Measurements from ENCODE around the gene SLC38A8.

SLC38A8 gene

DNA sequence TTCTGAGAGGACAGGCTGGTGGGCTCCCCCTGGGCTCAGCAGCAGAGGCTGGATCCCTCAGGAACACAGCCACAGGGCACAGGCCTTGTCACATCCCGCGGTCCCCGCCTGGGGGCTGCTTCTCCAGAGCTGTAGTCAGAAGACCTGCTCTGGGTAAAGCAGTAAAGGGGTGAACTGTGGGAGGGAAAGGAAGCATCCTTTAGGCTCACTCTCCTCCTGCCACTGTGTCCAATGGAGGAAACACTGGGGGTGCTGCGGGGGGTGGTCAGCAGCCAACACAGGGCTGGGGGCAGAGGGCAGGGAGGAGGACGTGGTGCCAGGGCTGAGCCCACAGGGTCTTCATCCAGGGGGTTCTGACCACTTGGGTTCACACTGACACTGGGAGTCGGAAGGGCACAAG is 5.0 kb upstream of the SLC38A8 start:
- no peak for DNase-seq

DNA sequence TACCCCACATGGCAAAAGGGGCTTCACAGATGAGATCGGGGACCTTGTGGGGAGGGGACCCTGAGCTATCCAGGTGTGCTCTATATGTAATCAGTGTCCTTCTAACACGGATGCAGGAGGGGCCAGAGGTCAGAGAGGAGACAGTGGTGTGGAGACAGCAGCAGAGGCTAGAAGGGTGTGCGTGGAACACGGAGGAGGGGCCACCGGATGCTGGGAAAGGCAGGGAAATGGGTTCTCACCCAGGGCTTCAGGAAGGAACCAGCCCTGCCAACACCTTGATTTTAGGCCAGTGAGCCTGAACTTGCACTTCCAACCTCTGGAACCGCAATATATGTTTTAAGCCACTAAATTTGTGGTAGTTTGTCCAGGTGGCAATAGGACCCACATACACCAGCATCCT is 4.6 kb upstream of the SLC38A8 start:
- DNase-seq = no peak

DNA sequence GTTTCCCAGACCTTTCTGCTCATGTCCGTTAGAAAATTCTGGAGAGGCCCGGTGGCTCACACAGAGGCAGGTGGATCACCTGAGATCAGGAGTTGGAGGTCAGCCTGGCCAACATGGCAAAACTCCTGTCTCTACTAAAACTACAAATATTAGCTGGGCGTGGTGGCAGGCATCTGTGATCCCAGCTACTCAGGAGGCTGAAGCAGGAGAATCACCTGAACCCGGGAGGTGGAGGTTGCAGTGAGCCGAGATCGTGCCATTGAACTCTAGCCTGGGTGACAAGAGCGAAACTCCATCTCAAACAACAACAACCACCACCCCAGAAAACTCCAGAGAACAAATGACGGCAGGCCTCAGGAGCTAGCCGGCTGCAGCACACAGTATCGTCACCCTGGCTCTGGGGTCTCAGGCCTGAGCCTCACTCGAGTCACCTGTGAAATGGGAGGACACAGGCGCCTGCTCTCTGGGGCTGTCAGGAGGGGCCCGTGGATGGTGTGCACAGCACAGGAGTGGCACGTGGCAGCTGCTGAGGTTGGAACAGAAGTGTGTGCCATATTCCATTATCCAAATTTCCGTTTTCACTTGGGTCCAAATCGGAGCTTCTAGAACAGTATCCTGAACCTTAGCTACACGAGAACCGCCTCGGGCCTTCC is 3.3 kb upstream of the SLC38A8 start:
- no peak for DNase-seq

DNA sequence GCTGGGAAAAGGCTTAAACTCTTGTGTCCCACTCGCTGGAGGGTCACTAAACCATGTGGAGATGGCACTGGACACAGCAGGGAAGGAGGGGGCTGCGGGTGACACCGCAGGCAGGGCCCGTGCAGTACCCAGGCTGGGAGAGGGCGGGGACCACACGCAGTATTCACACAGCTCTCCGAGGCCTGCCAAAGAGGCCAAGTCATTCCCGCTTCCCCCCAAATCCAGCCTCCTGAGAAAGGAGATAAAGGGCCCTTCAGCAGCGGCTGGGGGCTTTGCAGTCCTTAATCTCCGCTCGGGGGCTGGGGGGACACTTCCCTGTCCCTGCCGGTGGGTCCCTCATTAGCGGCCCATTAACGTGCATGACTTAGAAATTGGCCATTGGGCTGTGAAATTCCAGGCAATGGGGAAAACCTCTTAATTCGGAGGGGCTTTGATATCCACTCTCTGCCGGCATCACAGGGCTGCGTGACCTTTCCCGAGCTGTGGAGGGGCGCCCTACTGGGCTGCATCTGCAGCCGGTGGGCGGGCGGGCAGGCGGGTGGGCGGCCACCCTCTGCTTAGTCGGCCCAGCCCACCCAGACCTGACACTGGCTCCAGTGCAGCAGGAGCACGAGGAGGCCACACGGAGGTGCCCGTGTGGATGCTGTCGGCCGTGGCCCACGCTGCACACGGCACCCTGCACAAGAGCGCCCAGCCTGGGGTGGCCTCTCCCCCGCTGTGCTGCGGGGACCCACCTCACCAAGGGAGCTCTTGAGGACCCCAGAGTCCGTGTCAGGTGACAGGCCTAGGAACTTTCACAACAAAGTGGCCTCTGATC is 2.6 kb upstream of the SLC38A8 start:
- DNase-seq = no peak

DNA sequence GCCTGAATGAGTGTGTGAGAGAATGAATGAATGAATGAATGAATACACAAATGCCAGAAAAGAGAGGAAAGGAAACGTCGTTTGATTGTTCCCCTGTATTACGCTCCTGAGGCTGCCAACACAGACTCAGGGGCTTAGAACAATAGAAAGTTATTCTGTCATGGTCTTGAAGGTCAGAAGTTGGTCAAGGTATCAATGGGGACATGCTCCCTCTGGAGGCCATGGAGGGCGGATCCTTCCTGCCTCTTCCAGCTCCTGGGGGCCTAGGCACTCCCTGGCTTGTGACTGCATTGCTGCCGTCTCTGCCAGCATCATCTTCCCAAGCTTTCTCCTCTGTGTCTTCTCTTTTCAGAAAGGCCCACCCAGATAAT is 1.5 kb upstream of the SLC38A8 start:
- no peak for DNase-seq

DNA sequence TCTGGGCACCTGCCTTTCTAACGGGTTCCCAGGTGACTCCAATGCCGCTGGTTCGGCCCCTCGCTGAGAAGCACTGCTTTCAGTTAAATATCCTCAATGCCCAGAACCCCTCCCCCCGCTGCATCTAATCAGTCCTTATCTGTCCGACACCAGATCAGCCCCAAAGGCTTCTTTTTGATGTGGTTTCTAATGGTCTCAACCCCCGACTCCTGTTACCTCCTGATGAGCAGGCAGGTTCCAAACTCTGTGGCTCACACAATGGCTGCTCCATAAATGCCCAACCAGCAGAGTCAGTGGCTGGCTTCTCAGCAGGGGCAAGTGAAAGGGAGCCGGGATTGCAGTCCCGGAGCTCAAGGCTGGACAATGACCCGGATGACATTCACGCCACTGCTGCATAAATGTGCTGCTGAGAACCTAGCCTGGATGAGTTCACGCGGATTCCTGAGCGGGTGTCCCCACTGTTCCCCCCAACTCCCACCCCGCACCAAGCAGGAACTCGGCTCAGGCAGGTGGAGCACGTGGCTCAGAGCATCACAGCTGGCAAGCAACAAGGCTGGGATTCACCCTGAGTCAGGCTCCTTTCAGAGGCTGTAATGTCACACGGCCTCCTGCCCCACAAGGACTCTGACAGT is 1.0 kb upstream of the SLC38A8 start:
- DNase-seq = no peak

DNA sequence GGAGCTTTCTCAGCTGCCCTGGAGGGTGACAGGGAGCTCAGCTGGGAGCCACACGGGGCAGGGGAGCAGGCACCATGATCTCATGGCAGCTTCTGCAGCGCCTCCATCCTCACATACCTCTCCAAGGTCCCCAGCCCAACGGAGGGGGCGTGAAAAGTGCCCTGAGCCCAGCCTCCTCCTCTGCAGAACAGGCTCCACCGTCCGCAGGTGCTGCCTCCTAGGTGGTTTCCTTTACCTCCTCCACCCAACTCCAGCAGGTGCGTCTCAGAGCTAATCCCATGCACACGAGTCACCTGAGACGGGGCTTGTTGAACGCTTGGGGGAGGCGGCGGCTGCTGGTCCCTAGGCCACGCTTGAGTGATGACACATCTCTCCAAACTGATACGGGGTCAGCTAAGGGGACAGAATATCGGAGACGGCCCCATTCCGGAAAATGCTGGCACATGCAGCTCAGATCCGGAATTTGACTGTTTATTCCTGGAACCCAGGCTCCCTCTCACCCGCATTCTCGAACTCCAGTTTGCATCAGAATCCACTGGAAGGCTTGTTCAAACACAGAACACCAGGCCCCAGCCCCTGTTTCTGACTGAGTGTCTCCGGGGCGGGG is 387 bp upstream of the SLC38A8 start:
- DNase-seq = no peak

DNA sequence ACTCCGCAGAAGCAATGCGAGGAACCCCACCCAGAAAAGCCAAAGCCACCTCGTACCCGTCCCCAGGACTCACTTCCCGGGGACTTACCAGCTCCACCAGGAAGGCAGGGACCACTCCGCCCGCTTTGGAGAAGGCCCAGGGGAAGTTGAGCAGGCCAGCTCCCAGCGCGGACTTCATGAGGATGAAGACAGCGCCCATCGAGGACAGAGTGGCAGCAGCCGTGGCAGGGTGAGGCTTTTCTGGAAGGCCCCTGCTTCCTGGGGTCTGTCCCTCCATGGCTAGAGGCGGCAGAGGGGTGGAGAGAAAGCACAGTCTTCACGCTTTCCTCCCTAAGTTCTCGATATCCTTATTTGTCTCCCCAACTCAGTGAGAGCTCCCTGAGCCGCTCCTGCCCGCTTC is 714 bp downstream of the SLC38A8 start:
- no peak for DNase-seq

DNA sequence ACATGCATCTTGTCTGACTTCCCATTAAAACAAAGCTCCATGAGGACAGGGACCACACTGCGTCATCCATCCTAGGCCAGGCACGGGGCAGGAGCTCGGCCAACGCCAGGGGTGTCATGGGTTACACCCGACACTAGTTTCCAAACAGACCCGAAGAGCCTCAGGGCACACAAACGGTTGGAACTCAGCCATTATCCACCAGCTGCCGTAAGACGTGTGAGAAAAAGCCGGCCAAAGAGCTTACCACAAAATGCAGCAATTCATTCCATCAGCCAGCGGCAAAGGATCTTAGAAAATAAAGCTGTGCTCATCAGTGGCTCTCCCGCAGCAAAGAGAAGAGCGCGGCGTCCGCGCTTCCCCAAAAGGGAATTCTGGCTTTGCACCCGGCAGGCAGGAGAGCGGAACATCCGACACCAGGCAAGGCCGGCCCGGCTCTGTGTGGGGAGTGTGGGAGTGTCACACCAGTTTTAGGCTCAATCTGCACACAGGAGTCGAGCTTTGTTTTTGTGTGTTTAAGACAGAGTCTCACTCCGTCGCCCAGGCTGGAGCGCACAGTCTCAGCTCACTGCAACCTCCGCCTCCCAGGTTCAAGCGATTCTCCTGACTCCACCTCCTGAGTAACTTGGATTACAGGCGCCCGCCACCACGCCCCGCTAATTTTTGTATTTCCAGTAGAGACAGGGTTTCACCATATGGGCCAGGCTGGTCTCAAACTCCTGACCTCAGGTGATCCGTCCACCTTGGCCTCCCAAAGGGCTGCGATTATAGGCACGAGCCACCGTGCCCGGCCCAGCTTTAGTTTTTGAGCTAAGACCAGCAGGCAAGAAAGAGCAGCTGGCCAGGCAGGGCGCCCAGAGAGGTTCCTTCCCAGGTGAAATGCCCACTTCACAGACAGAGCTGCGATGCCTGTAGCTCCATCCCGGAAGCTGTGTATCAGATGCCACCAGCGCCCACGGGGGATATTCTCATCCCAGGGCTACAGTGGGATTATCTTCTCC is 1.5 kb downstream of the SLC38A8 start:
- no peak for DNase-seq

DNA sequence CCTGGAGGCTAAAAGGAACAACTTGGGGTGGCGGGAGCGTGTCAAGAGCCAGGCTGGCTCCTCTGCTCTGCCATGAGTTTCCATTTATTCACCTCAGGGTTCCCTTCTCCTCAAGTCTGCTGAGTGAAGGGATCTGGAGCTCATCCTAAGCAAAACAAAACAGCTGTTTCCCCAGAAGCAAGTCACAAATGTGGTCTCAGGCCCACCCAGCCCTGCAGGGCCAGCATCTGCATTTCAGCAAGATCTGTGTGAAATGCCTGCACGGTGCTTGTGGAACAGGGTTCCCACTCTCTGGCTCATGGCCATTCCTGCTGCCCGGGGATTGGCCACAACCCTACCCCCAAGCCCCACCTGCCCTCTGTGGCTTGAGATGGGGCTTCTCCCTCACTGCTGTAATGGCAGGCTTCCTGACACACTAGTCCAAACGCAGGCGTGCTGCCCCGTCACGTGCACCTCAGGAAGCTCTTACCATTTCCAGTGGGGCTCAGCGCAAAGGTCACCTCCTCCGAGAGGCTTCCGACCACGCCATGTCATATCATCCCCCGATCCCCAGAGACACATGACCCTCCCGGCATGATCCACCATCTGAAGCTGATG is 2.3 kb downstream of the SLC38A8 start:
- no peak for DNase-seq

DNA sequence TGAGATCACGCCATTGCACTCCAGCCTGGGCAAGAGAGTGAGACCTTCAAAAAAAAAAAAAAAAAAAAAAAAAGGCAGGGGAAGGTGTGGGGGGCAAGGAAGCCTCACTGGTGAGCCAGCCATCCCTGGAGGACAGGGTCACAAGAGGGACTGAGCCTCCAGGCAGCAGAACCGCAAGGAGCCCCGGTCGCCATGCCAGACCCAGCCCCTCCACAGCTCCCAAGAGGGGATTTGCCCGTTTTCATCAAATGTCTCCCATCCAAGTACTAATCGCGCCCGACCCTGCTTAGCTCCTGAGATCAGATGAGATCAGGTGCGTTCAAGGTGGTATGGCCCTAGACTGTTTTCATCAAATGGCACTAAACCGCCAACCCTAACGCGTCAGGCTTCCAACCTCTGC is 2.9 kb downstream of the SLC38A8 start:
- DNase-seq = no peak

DNA sequence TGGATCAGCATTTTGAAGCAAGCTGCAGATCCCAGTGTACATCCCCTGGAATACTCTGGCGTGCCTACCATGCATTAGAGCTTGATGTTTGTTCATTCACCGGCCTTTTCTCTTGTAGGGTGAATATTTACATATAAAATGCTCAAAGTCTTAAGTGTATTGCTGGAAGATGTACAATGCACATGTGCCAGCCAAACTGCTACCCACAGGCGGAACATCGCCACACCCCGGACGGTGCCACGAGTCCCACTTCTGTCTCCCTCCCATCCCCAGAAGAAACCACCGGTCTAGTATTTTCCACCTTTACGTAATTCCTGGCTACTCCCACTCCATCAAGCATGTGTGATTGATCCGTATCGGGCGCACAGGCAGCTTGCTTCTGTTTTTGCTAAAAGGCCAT is 4.1 kb downstream of the SLC38A8 start:
- DNase-seq = no peak

DNA sequence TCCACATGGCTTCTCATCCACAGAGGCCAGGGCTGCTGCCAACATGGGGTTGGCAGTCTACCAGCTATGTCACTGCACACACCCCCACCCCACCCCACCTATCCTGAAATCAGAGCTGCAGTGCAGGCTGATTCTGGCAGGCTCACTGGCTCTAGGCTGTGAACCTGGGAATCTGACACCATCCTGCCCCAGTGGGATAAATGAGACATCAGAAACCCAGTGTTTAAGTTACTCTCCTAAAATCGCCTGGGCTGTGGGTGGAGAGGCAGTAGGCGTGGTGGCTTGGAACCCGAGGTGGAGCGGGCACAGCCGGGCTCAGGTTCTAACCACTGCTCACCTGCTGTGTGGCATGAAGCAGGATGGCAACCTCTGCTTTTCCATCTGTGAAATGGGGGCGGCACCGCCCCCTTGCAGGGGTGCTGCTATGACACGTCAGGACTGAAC is 5.6 kb downstream of the SLC38A8 start:
- no peak for DNase-seq

DNA sequence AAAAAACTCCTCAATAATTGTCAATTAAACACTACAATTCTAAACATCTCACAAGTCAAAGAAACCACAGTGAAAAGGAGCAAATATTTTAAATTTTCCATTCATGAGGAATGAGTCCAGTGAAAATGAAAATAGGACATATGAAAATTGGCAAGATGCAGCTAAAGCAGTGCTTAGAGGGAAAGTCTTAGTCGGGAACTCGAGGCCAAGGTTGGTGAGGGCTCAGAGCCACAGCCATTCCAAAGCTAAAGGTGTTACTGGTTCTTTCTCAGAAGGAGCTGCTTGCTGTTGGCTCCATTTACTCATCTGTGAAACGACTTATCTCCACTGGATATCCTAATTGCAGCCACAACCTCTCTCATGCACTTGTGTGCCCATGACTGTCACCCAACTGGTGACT is 6.5 kb downstream of the SLC38A8 start:
- DNase-seq = no peak

DNA sequence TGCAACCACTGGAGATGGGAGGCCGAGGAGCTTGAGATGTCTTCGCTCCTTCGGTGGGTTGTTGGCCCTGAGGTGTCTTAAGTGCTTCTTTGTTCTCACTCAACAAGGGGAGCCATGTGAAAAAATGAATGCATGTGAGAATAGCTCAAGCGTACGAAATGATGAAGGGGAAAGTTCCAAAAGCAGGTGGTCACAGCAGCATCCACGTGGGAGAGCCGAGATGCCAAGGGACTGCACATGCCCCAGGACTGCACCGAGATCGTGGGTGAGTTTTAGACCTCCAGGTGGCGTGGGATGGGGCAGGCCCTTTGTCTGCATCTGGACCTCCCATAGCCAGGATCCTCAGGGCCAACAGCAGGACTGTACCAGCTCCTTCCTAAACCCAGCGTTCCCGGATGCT is 8.1 kb downstream of the SLC38A8 start:
- DNase-seq = no peak

DNA sequence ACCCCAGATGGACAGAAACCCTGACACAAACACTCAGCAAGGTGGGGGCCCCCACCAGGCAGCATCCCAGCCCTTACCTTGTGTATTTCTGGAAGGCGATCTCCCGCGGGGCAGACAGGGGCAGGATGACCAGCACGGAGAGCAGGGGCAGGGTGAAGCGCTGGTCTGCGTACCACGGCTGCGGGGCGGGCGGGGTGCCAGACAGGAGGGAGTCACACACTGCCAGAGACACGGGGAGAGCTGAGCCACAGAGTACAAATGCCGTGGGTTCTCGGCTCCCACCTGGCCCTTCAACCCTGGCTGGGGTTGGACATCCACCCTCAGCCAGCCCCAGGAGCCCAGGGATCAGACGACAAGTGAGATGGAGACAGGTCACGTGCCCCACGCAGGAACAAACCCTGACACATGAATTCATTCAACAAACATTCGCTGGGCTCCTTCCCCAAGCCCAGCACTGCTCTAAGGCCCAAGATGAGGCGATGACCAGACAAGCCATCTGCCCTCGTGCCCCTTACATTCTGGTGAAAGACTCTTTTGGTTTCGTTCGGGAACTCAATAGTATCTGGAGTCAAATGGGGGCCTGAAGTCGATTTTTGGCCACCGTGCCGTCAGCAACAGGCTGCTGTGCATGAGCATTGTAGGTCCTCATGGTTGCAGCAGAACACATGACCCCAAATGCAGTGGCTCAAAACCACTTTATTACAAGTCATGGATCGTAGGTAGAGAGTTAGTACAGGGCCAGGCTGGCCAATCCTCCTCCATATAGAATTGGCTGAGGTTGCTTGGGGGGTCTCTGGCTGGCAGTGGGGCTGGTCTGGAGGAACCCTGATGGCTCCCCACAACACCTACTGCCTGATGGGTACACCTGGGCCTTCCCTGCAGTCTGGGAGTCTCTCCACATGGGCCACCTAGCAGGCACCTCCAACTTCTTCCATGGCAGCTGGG is 9.1 kb downstream of the SLC38A8 start:
- DNase-seq = no peak

DNA sequence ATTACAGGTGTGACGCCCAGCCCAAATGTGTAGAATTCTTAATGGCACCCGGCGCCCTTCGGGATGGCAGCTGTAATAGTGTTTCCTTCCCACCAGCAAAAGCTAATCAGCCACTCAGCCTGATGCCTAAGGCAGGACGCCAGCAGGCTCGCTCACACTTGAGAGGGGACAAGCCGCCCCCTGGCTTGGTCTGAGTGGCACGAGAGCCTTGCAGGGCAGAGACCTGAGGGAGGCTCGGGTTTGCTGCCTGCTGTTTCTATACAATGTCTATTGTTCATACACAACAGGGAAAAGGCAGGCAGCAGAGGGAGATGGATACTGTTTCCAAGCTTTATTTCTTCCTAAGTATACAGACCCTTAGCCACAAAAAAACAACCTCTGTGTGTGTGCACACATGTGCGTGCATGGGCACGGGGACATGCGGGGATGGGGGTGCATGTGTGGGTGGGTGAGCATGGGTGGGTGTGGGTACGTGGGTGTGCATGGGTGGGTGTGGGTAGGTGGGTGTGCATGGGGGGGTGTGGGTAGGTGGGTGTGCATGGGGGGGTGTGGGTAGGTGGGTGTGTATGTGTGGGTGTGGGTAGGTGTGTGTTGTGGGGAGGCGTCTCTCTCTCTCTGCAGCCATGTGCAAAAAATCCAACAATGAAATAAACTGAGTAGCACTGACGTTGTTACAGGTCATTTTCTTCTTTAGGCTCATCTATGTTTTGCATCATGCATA is 10.0 kb downstream of the SLC38A8 start:
- DNase-seq = no peak

DNA sequence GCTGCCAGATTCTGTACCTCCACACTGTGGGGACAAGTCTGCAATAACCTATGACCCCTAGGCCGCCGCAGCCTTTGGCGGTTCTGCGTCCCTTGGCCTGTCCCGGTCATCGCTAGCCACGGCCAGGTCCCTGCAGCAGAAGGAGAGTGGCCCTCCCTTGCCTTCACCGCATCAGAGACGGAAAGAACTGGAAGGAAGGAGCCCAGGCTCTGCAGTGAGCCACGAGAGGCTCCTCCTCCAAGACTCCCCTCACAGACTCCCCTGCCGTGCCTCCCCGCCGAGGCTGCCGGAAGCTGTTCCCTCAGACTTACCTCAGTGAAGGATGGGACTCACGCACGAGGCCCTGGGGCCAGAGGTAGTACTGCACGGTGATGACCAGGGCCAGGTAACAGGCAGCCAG is 11.0 kb downstream of the SLC38A8 start:
- no peak for DNase-seq

DNA sequence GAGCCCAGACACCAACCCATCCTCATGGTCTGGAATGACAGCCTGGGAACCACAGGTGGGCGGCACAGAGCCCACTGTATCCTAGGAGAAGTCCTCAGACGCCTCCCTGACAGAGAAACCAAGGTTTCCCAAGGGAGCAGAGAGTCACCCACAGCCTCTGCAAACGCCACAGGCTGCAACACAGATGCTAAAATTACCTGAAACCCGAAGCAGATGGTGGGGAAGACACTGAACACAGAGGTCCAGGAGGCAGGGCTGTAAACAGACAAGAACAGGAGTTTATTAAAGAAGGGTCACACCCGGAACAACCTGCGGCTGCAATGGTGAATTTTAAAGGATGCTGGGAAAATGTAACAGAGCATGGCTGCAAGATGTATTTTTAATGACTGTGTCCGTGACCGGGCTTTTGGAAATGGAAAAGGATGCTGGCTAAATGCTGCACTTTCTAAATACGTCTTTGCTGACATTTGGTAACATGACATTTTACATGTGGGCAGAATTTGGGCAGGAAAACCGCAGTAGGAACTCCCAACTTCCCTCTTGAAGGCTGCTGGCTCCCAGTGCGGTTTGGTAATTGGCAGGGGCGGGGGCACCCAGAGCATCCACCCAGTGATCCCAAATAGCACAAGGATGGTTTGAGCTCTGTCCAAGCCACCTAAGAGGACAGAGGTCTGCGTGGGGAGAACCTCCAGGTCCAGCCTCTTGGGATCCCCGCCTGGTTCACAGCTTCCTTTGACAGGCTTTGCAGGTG is 13.1 kb downstream of the SLC38A8 start:
- no peak for DNase-seq

Data from activated CD4-positive, alpha-beta T cell treated with anti-CD3 and anti-CD28 coated beads, Interleukin-2, Interleukin-6, amounts not matched to agents 100 ng/mL and 50 ng/mL, durations not matched to agents 16 hours and 8 hours (primary cell).